ENCODE measurements around the gene HMMR.
"Not testable (repeated sequence)": the region's sequence is repeated elsewhere in the genome, so short reads cannot be mapped to it uniquely, and the experiment has no call there.

DNA sequence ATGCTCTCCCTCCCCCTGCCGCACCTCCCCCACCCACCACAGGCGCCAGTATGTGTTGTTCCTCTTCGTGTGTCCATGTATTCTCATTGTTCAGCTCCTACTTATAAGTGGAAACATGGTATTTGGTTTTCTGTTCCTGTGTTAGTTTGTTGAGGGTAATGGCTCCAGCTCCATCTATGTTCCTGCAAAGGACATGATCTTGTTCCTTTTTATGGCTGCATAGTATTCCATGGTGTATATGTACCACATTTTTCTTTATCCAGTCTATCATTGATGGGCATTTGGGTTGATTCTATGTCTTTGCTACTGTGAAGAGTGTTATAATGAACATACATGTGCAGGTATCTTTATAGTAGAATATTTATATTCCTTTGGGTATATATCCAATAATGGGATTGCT, 76.0 kb downstream of the HMMR start:
- TF ChIP-seq CTCF, EZH2, EZH2phosphoT487 (IDR thresholded peaks at IDR 0.05): not testable (repeated sequence)

Measured in neural progenitor cell (in vitro differentiated cells).